G401 (cell line): Measurements from ENCODE around the gene CAMTA1. TPM values are rescaled to one million over a fixed set of nuclear protein-coding genes. Genes with fewer than 3 reads are reported as not detected.

ENCODE experiments used
- DNase-seq: peaks from one replicate; pipeline ENCODE4 v3.0.0-alpha.2; 2015; ENCODE audit warnings: low spot score
- in situ Hi-C: cut with HindIII; loops from 2 replicates; pipeline ENCODE4 v1.10.0; 2016; ENCODE audit warnings: low sequenced_read_pairs, mixed read lengths
- total RNA-seq: library from RNA; depleted of rRNA; stranded (reverse); fragments of >200 nt; shearing (Covaris generic); gene quantifications from 2 replicates; pipeline ENCODE4 v1.2.3, GENCODE V29; 2014

The CAMTA1 gene
- total RNA-seq, 1 experiment from 2014 or later = 137 TPM

DNA sequence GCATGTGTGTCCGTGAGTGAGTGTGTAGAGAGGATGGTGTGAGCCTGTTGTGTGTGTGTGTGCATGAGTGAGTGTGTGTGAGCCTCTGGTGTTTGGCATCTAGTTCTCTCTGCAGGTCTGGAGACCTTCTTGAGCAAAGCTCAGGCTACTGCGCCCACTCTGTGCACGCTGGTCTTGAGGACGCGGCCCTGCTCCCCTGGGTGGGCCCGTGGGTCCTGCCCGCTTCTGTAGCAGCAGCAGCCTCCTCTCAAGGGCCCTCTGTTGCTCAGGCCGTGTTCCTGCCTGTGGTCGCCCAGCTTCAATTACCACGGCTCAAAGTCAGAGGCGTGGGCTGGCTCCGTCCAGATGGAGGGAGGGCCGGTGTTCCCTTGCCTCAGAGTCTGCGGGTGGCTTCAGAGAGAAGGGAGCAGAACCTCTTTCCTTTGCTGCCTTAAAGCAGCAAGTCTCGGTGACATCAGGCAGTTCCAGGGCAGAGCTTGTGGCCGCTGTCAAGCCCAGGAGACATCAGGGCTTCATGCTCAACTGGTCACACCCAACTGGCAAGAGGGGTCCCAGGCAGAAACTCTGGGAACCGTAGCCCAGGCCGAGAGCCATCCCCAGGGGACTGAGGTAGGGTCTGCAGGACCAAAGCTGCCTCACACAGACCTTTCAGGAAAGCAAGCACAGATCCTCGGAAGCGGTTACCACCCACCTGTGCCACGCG, 715.3 kb downstream of the CAMTA1 start:
- in situ Hi-C loops = no loop called here
- no peak for DNase-seq

DNA sequence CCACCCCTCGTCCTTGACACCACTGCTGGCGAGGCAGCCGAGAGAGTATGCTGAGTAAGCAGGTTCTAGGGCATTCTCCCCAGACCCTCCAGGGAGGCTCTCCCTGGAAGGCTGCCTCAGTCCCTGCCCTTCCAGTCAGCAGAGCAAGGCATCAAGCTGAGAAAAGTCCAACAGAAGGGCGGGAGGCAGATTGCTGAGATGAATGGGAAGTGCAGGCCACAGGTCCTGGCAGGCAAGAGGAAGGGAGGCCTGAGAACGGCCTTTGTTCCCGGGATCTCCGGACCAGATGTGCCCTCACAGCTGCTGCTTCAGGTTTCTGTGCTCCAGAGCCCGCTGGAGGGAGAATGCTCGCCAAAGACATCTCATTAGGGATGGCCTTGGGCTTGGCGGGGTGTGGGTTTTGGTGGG, 715.8 kb downstream of the CAMTA1 start:
- in situ Hi-C loops = no loop called here
- no peak for DNase-seq

DNA sequence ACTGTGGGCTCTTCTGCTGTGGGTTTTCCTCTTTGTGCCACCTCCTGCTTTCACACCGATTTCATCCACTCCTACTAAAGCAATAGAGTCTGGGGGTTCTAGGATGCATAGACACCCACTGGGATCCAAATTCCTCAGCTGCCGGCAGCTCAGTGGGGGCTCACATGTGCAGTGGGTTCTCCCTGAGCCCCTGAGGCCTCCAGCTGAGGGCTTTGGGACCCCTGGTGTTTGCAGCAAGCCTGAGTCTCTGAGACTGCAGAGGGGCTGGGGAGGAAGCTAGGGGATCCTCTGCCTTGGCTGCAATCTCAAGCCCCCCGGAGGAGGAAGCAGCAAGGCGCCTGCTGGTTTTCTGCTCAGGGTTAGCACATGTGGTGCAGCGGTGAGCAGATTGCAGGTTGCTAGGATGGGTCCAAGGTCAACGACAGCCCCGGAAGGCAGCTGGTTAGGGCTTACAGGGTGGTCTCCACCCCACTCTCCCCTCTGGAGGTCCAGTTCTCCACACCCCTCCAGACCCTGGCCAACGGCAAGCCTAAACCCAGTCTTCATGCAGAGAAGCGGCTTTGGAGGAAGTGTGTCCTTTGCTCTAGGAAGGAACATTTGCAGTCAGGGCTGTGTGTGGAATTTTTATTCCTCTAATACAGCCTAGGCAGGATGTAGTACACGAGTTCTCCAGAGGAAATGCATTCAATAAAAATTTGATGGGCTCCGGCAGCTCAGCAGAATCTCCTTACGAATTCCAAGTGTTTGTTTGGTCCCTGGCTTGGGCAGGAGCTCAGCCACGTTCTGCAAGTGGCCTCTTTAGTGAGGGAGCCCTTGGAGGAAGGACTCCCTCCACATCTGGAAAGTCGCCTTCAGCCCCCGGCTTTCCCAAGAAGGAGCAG, 716.7 kb downstream of the CAMTA1 start:
- in situ Hi-C loops = no loop called here
- DNase-seq = no peak

DNA sequence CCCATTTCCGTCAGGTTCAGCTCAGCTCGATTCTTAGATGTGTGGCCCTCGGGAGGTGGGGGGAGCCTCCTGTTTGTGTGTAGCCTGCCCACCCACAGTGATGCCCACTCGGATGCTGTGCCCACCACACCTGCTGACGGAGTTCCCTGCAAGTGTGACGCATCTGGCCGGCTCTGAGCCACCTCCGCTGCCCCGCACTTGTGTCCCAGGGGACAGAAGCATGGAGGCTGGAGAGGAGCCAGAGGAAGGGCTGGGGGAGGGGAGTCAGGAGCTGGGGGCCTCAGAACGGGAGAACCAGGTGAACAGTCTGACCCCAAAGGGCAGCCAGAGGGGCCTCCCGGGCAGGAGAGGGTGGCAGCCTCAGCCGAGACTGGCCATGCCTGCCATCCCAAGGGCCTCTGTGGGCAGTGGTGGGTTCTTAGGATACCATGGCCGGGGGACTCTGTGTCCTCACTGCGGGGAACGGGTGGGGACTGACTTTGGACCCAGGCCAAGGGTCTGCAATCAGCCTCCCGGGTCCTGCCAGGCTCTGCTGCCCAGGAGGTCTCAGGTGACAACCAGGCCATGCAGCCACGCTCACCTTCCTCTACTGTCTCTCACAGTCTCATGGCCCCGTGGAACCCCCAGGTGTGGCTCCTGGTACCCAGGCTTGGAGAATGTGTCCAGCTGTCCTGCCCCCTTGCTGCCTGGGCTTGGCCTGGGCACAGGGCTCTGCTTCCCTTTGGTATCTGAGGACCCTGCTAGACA, 718.6 kb downstream of the CAMTA1 start:
- no peak for DNase-seq
- in situ Hi-C loops = no loop called here

DNA sequence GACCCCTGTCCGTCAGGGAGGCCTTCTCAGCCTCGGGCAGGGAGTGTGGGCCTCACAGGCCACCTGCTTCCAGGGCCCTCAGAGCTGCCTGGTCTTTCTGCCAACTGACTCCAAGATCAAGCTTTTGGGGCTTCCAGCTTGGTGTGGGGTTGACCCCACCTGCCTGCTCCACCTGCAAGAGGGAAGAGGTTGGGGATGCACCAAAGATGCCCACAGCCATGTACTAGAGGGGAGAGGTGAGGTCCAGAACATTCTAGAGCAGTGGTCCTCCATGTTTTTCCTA, 719.1 kb downstream of the CAMTA1 start:
- no peak for DNase-seq
- in situ Hi-C loops = no loop called here

DNA sequence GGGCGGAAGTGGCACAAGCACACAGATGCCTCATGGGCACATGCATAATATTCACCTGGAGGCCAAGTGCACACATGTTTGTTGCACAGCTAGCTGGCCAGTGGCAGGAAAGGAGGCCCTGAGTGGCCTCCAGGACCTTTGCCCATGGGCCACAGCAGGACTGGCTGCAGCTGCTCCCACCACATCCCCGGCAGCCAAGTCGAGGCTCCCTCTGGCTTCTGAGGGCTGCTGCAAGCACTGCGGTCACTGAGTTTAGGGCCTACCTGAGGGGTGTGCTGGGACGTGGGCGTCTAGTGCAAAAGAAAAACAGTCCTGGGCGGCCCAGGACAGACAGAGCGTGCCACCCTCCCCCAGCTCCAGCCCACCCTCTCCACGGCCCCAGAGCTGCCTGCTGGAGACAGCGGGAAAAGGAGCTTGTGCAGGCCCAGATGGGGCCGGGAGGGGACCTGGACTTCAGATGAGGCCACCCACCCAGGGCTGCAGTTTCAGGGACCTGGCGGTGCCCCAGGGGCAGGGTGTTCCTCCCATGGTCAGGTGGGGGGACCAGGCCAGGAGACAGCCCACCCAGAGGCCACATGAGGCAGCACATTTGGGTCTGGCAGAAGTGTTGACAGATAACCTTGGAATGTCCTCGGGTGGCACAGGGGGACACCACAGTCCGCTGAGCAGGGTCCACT, 720.0 kb downstream of the CAMTA1 start:
- DNase-seq = no peak
- in situ Hi-C loops = no loop called here

DNA sequence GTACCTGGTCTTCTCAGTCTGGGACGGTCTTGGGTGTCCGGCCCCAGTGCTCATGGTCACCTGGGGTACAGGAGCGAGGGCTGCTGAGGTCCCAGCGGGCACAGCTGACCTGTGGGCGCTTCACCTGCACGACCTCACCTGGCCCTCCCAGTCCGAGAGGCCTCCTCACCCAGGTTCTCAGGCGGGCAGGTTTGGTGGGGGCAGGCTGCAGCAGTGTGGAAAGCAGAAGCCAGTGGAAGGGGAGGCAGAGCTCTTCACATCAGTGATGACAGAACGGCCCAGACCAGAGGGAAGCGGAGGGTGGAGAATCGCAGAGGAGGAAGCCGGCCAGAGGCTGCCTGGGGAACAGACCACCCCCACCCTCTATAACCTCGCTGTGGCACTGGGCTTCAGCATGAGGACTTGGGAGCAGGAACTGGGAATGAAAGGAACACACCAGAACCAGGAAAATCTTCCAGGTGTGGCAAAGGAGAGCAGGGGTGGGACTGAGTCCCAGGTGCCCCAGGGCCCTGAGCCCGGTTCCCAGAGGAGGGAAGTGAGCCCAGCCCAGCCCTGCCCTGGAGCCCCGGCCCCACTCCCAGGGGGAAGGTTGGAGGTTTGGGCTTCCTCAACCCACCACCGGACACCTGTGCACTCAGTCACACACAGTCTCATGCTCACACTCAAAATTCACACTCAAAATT, 720.7 kb downstream of the CAMTA1 start:
- in situ Hi-C loops = no loop called here
- no peak for DNase-seq

DNA sequence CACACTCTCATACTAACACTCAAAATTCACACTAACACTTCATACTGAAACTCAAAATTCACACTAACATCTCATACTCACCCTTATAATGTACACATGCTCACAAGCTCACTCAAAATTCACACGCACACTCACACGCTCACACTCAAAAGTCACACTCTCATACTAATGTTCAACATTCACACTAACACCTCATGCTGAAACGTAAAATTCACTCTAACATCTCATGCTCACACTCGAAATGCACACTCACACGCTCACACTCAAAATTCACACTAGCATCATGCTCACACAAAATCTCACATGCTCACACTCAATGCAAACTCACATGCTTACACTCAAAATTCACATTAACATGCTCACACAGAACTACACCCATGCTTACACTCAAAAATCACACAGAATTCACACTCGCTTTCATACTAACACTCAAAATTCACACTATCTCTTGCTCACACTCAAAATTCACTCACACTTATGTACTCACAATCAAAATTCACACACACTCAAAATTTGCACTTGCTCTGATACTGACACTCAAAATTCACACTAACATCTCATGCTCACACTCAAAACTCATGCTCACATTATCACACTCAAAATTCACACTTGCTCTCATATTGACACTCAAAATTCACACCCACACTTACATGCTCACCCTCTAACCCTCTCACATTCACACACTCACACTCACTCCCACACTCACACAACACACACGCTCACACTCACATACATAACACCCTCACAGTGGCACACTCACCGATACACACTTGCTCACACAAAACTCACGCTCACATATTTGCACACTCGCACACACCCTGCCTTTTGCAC, 721.4 kb downstream of the CAMTA1 start:
- DNase-seq = no peak
- in situ Hi-C loops = no loop called here

DNA sequence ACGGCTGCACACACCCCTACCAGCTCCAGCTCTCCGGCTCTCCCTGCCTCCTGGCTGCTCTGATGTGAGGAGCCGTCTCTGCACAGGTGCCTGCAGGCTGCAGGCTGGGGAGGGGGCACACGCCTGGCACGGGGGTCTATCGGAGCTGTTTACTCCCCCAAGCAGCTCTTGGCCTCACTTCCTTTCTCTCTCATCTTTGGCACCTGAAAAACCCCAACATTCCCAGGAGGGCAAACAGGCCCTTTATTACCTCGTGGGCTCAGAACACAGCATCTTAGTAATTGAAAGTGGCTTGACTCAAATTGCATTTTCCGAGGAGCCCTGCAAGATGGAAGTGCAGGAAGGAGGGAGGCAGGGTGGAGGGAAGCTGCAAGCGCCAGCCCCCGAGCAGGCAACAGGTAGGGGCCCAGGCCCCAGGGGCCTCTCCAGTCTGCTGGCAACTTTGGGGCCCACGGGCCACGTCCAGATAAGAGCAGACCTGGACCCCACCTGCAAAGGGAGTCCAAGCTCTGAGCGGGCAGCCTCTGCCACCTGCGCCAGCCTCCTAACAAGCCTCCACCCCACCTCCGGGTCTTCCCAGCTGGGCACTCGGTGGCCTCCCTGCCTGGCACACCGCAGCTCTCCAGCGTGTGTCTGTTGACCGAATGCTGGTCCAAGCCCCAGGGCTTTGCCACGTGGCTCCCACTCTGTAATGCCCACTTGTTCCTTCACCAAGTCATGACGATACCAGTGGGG, 722.2 kb downstream of the CAMTA1 start:
- DNase-seq = no peak
- in situ Hi-C loops = no loop called here

DNA sequence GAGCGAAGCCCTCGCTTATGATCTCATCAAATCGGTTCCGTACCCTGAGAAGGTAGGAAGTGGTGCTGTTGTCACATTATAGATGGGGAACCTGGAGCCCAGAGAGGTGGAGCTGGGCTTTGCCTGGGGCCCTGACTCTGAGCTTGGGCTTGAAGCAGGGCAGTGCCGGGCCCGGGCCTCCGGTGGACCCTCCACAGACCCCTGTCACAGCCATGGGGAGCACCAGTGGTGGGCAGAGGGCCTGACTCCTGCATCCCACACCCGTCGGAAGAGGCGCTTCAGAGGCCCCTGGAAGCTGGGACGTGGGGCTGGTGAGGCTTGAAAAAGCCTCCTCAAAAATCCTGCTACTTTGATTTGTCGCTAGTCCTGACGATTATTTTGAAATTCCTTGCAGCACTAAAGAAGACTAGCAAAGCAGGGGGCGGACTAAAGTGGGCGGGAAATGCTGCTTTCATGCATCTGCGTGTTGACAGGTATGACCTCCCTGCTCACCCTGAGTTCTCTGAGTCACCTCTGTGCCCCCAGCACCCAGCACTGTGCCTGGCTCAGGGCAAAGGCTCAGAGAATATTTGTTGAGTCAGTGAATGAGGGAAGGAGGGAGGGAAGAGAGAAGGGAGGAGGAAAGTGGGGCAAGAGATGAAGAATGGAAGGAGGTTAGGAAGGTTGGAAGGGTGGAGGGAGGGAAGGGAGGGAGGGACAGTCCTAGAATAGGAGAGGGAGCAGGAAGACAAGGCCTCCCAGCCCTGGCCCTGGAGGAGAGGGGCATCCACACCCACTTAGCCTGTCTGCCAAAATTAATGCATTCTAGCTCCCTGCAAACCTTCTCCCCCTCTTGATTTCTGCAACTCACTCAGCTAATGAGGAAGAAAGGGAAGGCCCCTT, 723.0 kb downstream of the CAMTA1 start:
- no peak for DNase-seq
- in situ Hi-C loops = no loop called here

DNA sequence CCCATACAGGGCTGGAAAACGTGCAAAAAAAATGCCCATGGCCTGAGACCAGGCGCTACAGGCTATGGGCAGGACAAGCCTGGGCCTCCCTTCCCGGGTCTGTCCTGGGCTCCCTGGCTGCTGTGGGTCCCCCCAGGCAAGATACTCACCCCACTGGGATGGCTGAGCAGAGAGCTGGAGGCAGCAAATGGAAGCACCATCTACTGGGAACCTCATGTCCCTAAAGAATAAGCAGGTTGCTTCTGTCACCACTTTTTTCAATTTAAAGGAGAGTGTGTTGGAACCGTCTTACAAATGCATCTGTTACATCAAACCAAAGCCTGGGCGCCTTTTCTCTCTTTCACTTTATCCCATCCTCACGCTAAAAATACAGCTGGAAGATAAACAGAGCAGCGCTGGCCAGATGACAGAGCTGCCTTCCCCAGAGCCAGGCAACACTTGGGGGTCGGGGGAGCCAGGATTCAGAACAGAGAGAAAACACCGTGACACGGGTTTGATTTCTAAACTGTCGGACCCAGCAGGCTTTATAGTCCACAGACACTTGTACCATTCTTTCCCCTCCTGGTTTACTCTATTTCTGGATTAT, 723.8 kb downstream of the CAMTA1 start:
- no peak for DNase-seq
- in situ Hi-C loops = no loop called here

DNA sequence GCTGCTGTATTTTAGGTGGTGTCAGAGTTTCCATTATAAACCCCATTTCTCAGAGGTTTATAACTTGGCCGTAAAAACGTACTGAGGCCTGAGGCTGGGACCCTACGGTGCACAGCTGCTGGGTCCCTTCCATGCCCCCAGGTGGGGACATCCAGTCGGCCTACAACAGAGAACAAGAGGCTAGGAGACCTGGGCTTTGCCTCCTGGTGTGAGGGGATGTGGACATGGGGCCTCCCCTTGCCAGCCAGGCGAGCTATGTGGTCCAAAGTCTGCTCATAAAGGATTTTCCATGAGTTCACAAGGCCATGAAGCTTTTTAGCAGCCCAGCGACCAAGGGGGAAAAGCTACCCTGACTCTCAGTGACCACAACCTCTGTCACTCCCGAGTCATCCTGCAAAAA, 724.3 kb downstream of the CAMTA1 start:
- no peak for DNase-seq
- in situ Hi-C loops = no loop called here

DNA sequence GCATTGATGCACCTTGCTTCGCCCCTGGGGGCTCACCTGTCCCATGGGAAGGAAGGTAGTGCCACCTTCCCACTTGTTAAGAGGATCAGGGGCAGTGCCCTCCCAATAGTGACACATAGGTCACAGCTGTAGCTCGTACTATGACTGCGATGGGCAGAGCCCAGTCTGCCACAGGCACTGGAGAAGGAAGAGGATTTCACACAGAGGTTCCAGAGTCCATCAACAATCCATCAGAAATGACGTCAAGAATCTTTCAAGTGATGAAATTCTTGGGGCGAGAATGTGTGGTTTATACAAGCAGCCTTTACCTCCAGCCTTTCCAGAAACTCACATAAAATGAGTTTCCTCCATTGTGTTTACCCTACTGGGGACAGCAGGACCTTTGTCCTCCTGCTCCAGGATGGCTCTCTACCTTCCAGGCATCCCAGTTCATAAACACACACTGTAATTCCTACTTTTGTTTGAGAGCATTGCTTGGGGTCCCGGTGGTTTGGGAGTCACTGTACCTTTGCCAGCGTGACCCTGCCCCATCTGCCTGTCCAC, 725.2 kb downstream of the CAMTA1 start:
- in situ Hi-C loops = no loop called here

DNA sequence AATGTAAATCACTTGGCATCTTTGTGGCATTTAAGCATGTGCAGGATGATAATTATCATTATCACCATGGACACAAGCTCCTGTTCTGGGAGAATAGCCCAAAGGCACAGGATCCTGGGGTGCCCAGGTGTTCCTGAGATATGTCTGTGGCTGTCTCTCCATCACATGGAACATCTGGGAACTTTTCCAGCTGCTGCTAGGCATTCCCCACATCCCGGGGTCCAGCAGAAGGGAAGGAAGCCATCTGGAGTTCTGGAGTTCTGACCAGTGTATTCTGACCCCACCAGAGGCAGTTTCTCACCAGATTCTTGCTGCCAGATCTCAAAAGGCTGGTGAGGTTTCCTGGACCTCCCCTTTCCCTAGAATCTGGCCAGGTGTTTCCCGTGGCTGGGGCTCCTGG, 726.1 kb downstream of the CAMTA1 start:
- in situ Hi-C loops = no loop called here
- DNase-seq = no peak

More for the DNA sequence above, 725.2 kb downstream of the CAMTA1 start:
- no peak for DNase-seq

DNA sequence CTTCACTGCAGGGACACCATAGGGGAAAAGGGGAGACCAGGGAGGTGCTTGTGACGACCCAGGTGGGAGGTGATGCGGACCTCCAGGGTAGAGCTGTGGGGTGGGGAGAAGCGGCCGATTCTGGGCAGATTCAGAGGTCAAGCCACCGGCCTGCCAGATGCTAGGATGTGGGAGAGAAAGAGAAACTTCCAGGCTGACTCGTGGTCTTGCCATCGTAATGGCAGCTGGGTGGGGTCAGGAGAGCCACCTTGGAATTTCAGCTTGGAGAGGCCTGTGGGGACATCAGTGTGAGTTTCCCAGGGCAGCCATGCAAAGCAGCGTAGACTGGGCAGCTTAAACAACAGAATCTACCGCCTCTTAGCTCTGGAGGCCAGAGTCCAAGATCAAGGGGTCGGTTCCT, 727.8 kb downstream of the CAMTA1 start:
- DNase-seq = no peak
- in situ Hi-C loops = no loop called here

DNA sequence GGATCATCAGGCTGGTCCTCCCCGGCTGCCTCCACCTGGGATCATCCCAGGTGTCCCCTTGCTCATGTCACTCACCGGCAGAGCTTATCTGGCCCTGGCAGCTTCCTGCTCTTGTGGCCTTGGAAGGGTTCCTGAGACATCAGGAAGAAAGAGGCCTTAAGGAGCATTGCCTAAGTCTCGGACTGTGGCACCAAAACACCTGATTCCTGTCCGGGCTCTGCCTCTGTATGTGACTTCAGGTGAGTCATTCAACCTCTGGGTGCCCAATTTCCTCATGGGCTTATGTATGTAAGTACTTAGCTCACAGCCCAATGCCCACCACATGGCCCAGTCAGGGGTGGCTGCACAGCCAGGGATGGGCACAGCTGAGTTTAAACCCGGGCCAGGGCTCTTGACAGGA, 729.9 kb downstream of the CAMTA1 start:
- DNase-seq = no peak
- in situ Hi-C loops = no loop called here
